Karpas-422 (cell line): Measurements from ENCODE around the gene DNAAF5. TPM values are rescaled to one million over a fixed set of nuclear protein-coding genes. Genes with fewer than 3 reads are reported as not detected.

Experiments
- DNase-seq: peaks from one replicate; pipeline ENCODE4 v3.0.0-alpha.2; 2015
- H2AFZ ChIP-seq: fragments of 200-600 bp; sonication (generic); 2 replicates; pipeline ENCODE4 v1.6.1; 2014; ENCODE audit warnings: antibody characterized with exemption, low read length, mixed read lengths
- H3K27ac ChIP-seq: fragments of 200-600 bp; sonication (generic); 2 replicates; pipeline ENCODE4 v1.5.1; 2014; ENCODE audit warnings: mild to moderate bottlenecking, low read length, moderate library complexity
- H3K27me3 ChIP-seq: fragments of 200-600 bp; sonication (generic); 2 replicates; pipeline ENCODE4 v1.6.1; 2014; ENCODE audit warnings: low read length, mixed read lengths
- H3K36me3 ChIP-seq: fragments of 200-600 bp; sonication (generic); 2 replicates; pipeline ENCODE4 v1.6.1; 2014; ENCODE audit warnings: low read length, mixed read lengths; ENCODE audit not compliant: insufficient read depth
- H3K4me1 ChIP-seq: fragments of 200-600 bp; sonication (generic); 2 replicates; pipeline ENCODE4 v1.6.1; 2014; ENCODE audit warnings: mild to moderate bottlenecking, low read length, mixed read lengths
- H3K4me2 ChIP-seq: fragments of 200-600 bp; sonication (generic); 2 replicates; pipeline ENCODE4 v1.6.1; 2014; ENCODE audit warnings: low read length, low read depth, mild to moderate bottlenecking; ENCODE audit not compliant: poor library complexity, severe bottlenecking
- H3K4me3 ChIP-seq: fragments of 200-600 bp; sonication (generic); 2 replicates; pipeline ENCODE4 v1.5.1; 2014; ENCODE audit warnings: mild to moderate bottlenecking, antibody characterized with exemption, low read length, mixed read lengths
- H3K79me2 ChIP-seq: fragments of 200-600 bp; sonication (generic); 2 replicates; pipeline ENCODE4 v1.6.1; 2014; ENCODE audit warnings: mild to moderate bottlenecking, low read length, mixed read lengths
- H3K9ac ChIP-seq: fragments of 200-600 bp; sonication (generic); 2 replicates; pipeline ENCODE4 v1.6.0; 2014; ENCODE audit warnings: low read length
- H3K9me2 ChIP-seq: fragments of 200-600 bp; sonication (generic), shearing (Covaris generic); replicated peaks from 2 replicates; pipeline ENCODE4 v1.6.0; 2014; ENCODE audit warnings: mild to moderate bottlenecking, low read length, moderate library complexity; ENCODE audit not compliant: insufficient read depth
- H3K9me3 ChIP-seq: fragments of 300-700, 200-600 bp; sonication (generic); 2 replicates; pipeline ENCODE4 v1.6.1; 2014; ENCODE audit warnings: low read length, mixed read lengths
- H4K20me1 ChIP-seq: fragments of 200-600 bp; sonication (generic); 2 replicates; pipeline ENCODE4 v1.6.1; 2014; ENCODE audit warnings: mild to moderate bottlenecking, antibody characterized with exemption, low read length, low read depth; ENCODE audit not compliant: insufficient read depth
- total RNA-seq: library from RNA; depleted of rRNA; stranded (reverse); fragments of >200 nt; shearing (Covaris generic); gene quantifications from 2 replicates; pipeline ENCODE4 v1.2.3, GENCODE V29; 2014; ENCODE audit warnings: low replicate concordance

The DNAAF5 gene
- total RNA-seq, 1 experiment from 2014 or later, result 22.6 TPM

GRCh38 chr7:724298-724697 is 2.2 kb upstream of the DNAAF5 start:
- H2AFZ ChIP-seq, result no peak overlapping the region

GRCh38 chr7:725223-726005 is 1.1 kb upstream of the DNAAF5 start:
- Histone ChIP-seq H3K79me2 (peaks cover 72% of the 10 kb centered on the region), H3K9ac (peak overlapping the region; percentile 90), H3K4me3 (peak overlapping the region; percentile 86), H2AFZ (no peak overlapping the region), H3K36me3 (peaks cover 45% of the 10 kb centered on the region), H3K4me2 (peak overlapping the region; percentile 93), H3K27me3 (no peaks in the 10 kb centered on the region), H3K27ac (no peak overlapping the region; the same call in 1 of the 2 replicates), H3K9me3 (peaks cover 10% of the 10 kb centered on the region), H3K4me1 (peaks cover 22% of the 10 kb centered on the region), H3K9me2 (no peaks in the 10 kb centered on the region), H4K20me1 (no peaks in the 10 kb centered on the region)
- no peak for DNase-seq

More at GRCh38 chr7:724298-724697, 2.2 kb upstream of the DNAAF5 start:
- Histone ChIP-seq H3K4me2 (no peak overlapping the region), H3K9me2 (no peaks in the 10 kb centered on the region), H3K79me2 (peaks cover 79% of the 10 kb centered on the region), H3K27ac (no peak overlapping the region), H3K27me3 (no peaks in the 10 kb centered on the region), H3K4me3 (0 out of 2 replicates have a peak overlapping the region, but pooled peaks have one; percentile 22), H3K36me3 (peaks cover 36% of the 10 kb centered on the region), H3K4me1 (peaks cover 22% of the 10 kb centered on the region), H4K20me1 (no peaks in the 10 kb centered on the region), H3K9ac (no peak overlapping the region), H3K9me3 (peaks cover 10% of the 10 kb centered on the region)
- DNase-seq, result no peak

GRCh38 chr7:726854-727103 is 280 bp downstream of the DNAAF5 start:
- H4K20me1 ChIP-seq, result no peaks in the 10 kb centered on the region
- H3K9me3 ChIP-seq, result peaks cover 10% of the 10 kb centered on the region
- H3K9ac ChIP-seq, result peak overlapping the region; percentile 90
- no peak for DNase-seq
- H3K27me3 ChIP-seq, result no peaks in the 10 kb centered on the region
- H3K27ac ChIP-seq, result no peak overlapping the region
- peaks cover 70% of the 10 kb centered on the region for H3K79me2 ChIP-seq
- H2AFZ ChIP-seq, result no peak overlapping the region
- H3K36me3 ChIP-seq, result peaks cover 51% of the 10 kb centered on the region
- H3K4me1 ChIP-seq, result peaks cover 22% of the 10 kb centered on the region
- H3K4me3 ChIP-seq, result peak overlapping the region; percentile 86
- H3K9me2 ChIP-seq, result no peaks in the 10 kb centered on the region
- peak overlapping the region; percentile 93 for H3K4me2 ChIP-seq

- H3K36me3 ChIP-seq, result peaks cover 55% of the 10 kb centered on the region
- peak within 1 kb of the TSS; percentile 44; the same call in 1 of the 2 replicates for H3K27ac ChIP-seq
- peaks cover 22% of the 10 kb centered on the region for H3K4me1 ChIP-seq
- no peaks in the 10 kb centered on the region for H3K27me3 ChIP-seq
- no peak within 1 kb of the TSS for H2AFZ ChIP-seq
- peak within 1 kb of the TSS; percentile 90 for H3K9ac ChIP-seq
- peaks cover 10% of the 10 kb centered on the region for H3K9me3 ChIP-seq
- H3K4me2 ChIP-seq, result peak within 1 kb of the TSS; percentile 93
- DNase-seq, result peak; percentile 91
- peaks cover 74% of the 10 kb centered on the region for H3K79me2 ChIP-seq
- H4K20me1 ChIP-seq, result no peaks in the 10 kb centered on the region
- H3K4me3 ChIP-seq, result peak within 1 kb of the TSS; percentile 86
- no peaks in the 10 kb centered on the region for H3K9me2 ChIP-seq
Observed at GRCh38 chr7:727104-727805, 756 bp downstream of the DNAAF5 start, which contains the start of gene PRKAR1B. TSS of gene PRKAR1B (minus strand) at chr7:727281. CDS start at chr7:711505, 15,776 bp downstream.

- Histone ChIP-seq H2AFZ (no peak overlapping the region), H3K4me1 (peaks cover 22% of the 10 kb centered on the region), H3K4me2 (peak overlapping the region; percentile 80), H3K27ac (no peak overlapping the region), H3K4me3 (peak overlapping the region; percentile 86), H3K27me3 (no peaks in the 10 kb centered on the region), H3K79me2 (peaks cover 75% of the 10 kb centered on the region), H3K9me3 (peaks cover 10% of the 10 kb centered on the region), H3K36me3 (peaks cover 55% of the 10 kb centered on the region), H4K20me1 (no peaks in the 10 kb centered on the region), H3K9me2 (no peaks in the 10 kb centered on the region), H3K9ac (peak overlapping the region; percentile 90)
- no peak for DNase-seq
Observed at GRCh38 chr7:727806-728460, 1.4 kb downstream of the DNAAF5 start.

GRCh38 chr7:728602-729001 is 2.1 kb downstream of the DNAAF5 start:
- H3K9me3 ChIP-seq, result peaks cover 7% of the 10 kb centered on the region
- H3K4me1 ChIP-seq, result peaks cover 22% of the 10 kb centered on the region
- H3K79me2 ChIP-seq, result peaks cover 75% of the 10 kb centered on the region
- DNase-seq, result no peak
- H3K9me2 ChIP-seq, result no peaks in the 10 kb centered on the region
- H3K4me3 ChIP-seq, result peak overlapping the region; percentile 86; the same call in 1 of the 2 replicates
- H3K36me3 ChIP-seq, result peaks cover 54% of the 10 kb centered on the region
- no peak overlapping the region for H3K27ac ChIP-seq
- H3K9ac ChIP-seq, result peak overlapping the region; percentile 90; the same call in 1 of the 2 replicates
- H4K20me1 ChIP-seq, result no peaks in the 10 kb centered on the region
- no peaks in the 10 kb centered on the region for H3K27me3 ChIP-seq
- H2AFZ ChIP-seq, result no peak overlapping the region
- H3K4me2 ChIP-seq, result peak overlapping the region; percentile 80

- Histone ChIP-seq H3K79me2 (peaks cover 75% of the 10 kb centered on the region), H4K20me1 (no peaks in the 10 kb centered on the region)
Observed at GRCh38 chr7:729140-730000, 2.9 kb downstream of the DNAAF5 start.

More at GRCh38 chr7:729140-730000, 2.9 kb downstream of the DNAAF5 start:
- DNase-seq, result no peak
- peaks cover 10% of the 10 kb centered on the region for H3K9me3 ChIP-seq
- H3K4me1 ChIP-seq, result peaks cover 22% of the 10 kb centered on the region
- H3K4me2 ChIP-seq, result no peak overlapping the region
- H3K27me3 ChIP-seq, result no peaks in the 10 kb centered on the region
- H3K36me3 ChIP-seq, result peaks cover 54% of the 10 kb centered on the region
- H3K4me3 ChIP-seq, result no peak overlapping the region
- no peak overlapping the region for H3K27ac ChIP-seq
- no peak overlapping the region for H3K9ac ChIP-seq
- no peak overlapping the region for H2AFZ ChIP-seq
- no peaks in the 10 kb centered on the region for H3K9me2 ChIP-seq
